PC-3 (cell line): ENCODE data around the gene EFCAB14. TPM values are rescaled to one million over a fixed set of nuclear protein-coding genes. Genes with fewer than 3 reads are reported as not detected.

Source experiments
- ATAC-seq: fragments of 200-7000 bp; cut with Tn5 transposase; 2 replicates; pipeline ENCODE4 v1.9.1; 2020; ENCODE audit warnings: mild to moderate bottlenecking, moderate library complexity
- BruUV-seq: library from RNA; stranded (reverse); fragments of 400-500 nt; replicated peaks from 2 replicates; lab custom pipeline; 2021; lab: Mats Ljungman, UMichigan
- CTCF ChIA-PET: fragments of 300-600 bp; sonication (Branson Sonifier 250); formaldehyde crosslinking; loops from one replicate; lab custom pipeline; 2022; ENCODE audit warnings: antibody characterized with exemption; lab: Charles Lee
- POLR2A ChIA-PET: fragments of 300-600 bp; sonication (Branson Sonifier 250); formaldehyde crosslinking; loops from one replicate; lab custom pipeline; 2022; ENCODE audit warnings: antibody characterized with exemption; ENCODE audit not compliant: unreplicated experiment; lab: Charles Lee
- DNase-seq: peaks from one replicate; pipeline ENCODE4 v3.0.0-alpha.2; 2015
- H2AFZ ChIP-seq: fragments of 300-600 bp; sonication (generic); 2 replicates; pipeline ENCODE4 v1.6.0; 2016; ENCODE audit warnings: antibody characterized with exemption, low read length
- H3F3A ChIP-seq: fragments of 300-600 bp; sonication (generic); one replicate; pipeline ENCODE4 v1.6.0; 2017; ENCODE audit warnings: antibody characterized with exemption, low read length, control low read depth, mild to moderate bottlenecking; ENCODE audit not compliant: unreplicated experiment
- H3K27ac ChIP-seq: fragments of 300-600 bp; sonication (generic); 2 replicates; pipeline ENCODE4 v1.5.1; 2016; ENCODE audit warnings: mild to moderate bottlenecking, low read length
- H3K27me3 ChIP-seq: fragments of 300-600 bp; sonication (generic); 2 replicates; pipeline ENCODE4 v1.6.1; 2016; ENCODE audit warnings: low read length, mixed read lengths
- H3K36me3 ChIP-seq: fragments of 300-600 bp; sonication (generic); 2 replicates; pipeline ENCODE4 v1.6.1; 2016; ENCODE audit warnings: low read depth, mixed run types, low read length, mixed read lengths
- H3K4me1 ChIP-seq: fragments of 300-600 bp; sonication (generic); 2 replicates; pipeline ENCODE4 v1.5.1; 2016; ENCODE audit warnings: low read length; ENCODE audit not compliant: insufficient read depth
- H3K4me2 ChIP-seq: fragments of 300-600 bp; sonication (generic); 2 replicates; pipeline ENCODE4 v1.6.0; 2016; ENCODE audit warnings: low read length
- H3K4me3 ChIP-seq: fragments of 300-600 bp; sonication (generic); 2 replicates; pipeline ENCODE4 v1.5.1; 2016; ENCODE audit warnings: mild to moderate bottlenecking, low read length, mixed read lengths
- H3K79me2 ChIP-seq: fragments of 300-600 bp; sonication (generic); 2 replicates; pipeline ENCODE4 v1.6.1; 2017; ENCODE audit warnings: low read length, mixed read lengths
- H3K9ac ChIP-seq: fragments of 300-600 bp; sonication (generic); 2 replicates; pipeline ENCODE4 v1.6.0; 2016; ENCODE audit warnings: mild to moderate bottlenecking, low read length
- H3K9me2 ChIP-seq: fragments of 300-600 bp; sonication (generic); replicated peaks from 2 replicates; pipeline ENCODE4 v1.6.1; 2016; ENCODE audit warnings: mixed run types, low read length, mixed read lengths
- H3K9me3 ChIP-seq: fragments of 300-600 bp; sonication (generic); 2 replicates; pipeline ENCODE4 v1.6.1; 2016; ENCODE audit warnings: low read length, mixed read lengths
- H4K20me1 ChIP-seq: fragments of 300-600 bp; sonication (generic); 2 replicates; pipeline ENCODE4 v1.6.1; 2016; ENCODE audit warnings: low read length, mixed read lengths
- CTCF ChIP-seq: fragments of 300-600 bp; sonication (generic); conservative IDR thresholded peaks from 2 replicates; pipeline ENCODE4 v1.5.1; 2017; ENCODE audit warnings: antibody characterized with exemption, low read depth, mild to moderate bottlenecking, low read length
- EZH2 ChIP-seq: fragments of 300-600 bp; sonication (generic); IDR thresholded peaks from one replicate; pipeline ENCODE4 v1.6.1; 2017; ENCODE audit warnings: antibody characterized with exemption, mild to moderate bottlenecking, low read length; ENCODE audit not compliant: unreplicated experiment
- EZH2phosphoT487 ChIP-seq: fragments of 300-600 bp; sonication (generic); IDR thresholded peaks from 2 replicates; pipeline ENCODE4 v1.6.1; 2018; ENCODE audit warnings: mild to moderate bottlenecking, antibody characterized with exemption, low read length, borderline replicate concordance
- intact Hi-C: fragments of 100-400 bp; cut with micrococcal nuclease; formaldehyde crosslinking; loops from 2 replicates; pipeline ENCODE4 v1.9.0; 2023
- total RNA-seq: library from RNA; depleted of rRNA; stranded (reverse); fragments of >200 nt; gene quantifications from 2 replicates; pipeline ENCODE4 v1.2.3, GENCODE V29; 2014

EFCAB14 gene
- total RNA-seq, 1 experiment from 2014 or later = 45.7 TPM

GRCh38 chr1:46753985-46754384, 35.1 kb upstream of the EFCAB14 start:
- Histone ChIP-seq H3K27ac (no peak overlapping the region), H3K9ac (no peak overlapping the region), H3K4me2 (no peak overlapping the region), H2AFZ (no peak overlapping the region), H3K27me3 (no peaks in the 10 kb centered on the region), H3K79me2 (no peaks in the 10 kb centered on the region), H3K36me3 (no peaks in the 10 kb centered on the region), H4K20me1 (no peaks in the 10 kb centered on the region), H3K4me3 (no peak overlapping the region), H3K9me3 (no peaks in the 10 kb centered on the region), H3K9me2 (no peaks in the 10 kb centered on the region), H3K4me1 (peaks cover 43% of the 10 kb centered on the region), H3F3A (no peaks in the 10 kb centered on the region)
- CTCF ChIA-PET = no interaction called here
- intact Hi-C loops = no loop called here
- ATAC-seq (no peak), DNase-seq (no peak)
- TF ChIP-seq EZH2phosphoT487 (no peak), EZH2 (no peak), CTCF (no peak)
- no TSS peak for BruUV-seq
- POLR2A ChIA-PET = no interaction called here

GRCh38 chr1:46749921-46750404, 31.0 kb upstream of the EFCAB14 start:
- no peak overlapping the region for H2AFZ ChIP-seq
- no peaks in the 10 kb centered on the region for H3K36me3 ChIP-seq
- BruUV-seq = no TSS peak
- ATAC-seq (no peak), DNase-seq (peak; percentile 18)
- peaks cover 19% of the 10 kb centered on the region for H3K4me1 ChIP-seq
- peak overlapping the region; percentile 32 for H3K4me2 ChIP-seq
- H3K27me3 ChIP-seq = peaks cover 9% of the 10 kb centered on the region; the same call in 1 of the 2 replicates
- CTCF ChIA-PET = no interaction called here
- no peaks in the 10 kb centered on the region for H3K9me2 ChIP-seq
- no peak for TF ChIP-seq EZH2
- TF ChIP-seq EZH2phosphoT487 = no peak
- no peak for TF ChIP-seq CTCF
- POLR2A ChIA-PET = no interaction called here
- no peak overlapping the region for H3K9ac ChIP-seq
- intact Hi-C loops = loop anchor here (10.0 kb wide), 1 partner anchor 345 kb away; no protein-coding TSS in a partner anchor
- H3F3A ChIP-seq = no peaks in the 10 kb centered on the region
- H3K4me3 ChIP-seq = no peak overlapping the region
- peak overlapping the region; percentile 30 for H3K27ac ChIP-seq
- no peaks in the 10 kb centered on the region for H3K79me2 ChIP-seq
- no peaks in the 10 kb centered on the region for H4K20me1 ChIP-seq
- H3K9me3 ChIP-seq = no peaks in the 10 kb centered on the region

- intact Hi-C loops = loop anchor here (10.0 kb wide), 1 partner anchor 345 kb away; no protein-coding TSS in a partner anchor
- Histone ChIP-seq H3K4me3 (no peak overlapping the region), H3K27me3 (peaks cover 9% of the 10 kb centered on the region; the same call in 1 of the 2 replicates), H2AFZ (no peak overlapping the region), H3K4me2 (peak overlapping the region; percentile 32), H3K4me1 (peaks cover 19% of the 10 kb centered on the region), H3F3A (no peaks in the 10 kb centered on the region), H3K27ac (peak overlapping the region; percentile 30), H3K9me3 (no peaks in the 10 kb centered on the region), H3K36me3 (no peaks in the 10 kb centered on the region), H3K9me2 (no peaks in the 10 kb centered on the region), H3K79me2 (no peaks in the 10 kb centered on the region), H4K20me1 (no peaks in the 10 kb centered on the region), H3K9ac (no peak overlapping the region)
- POLR2A ChIA-PET = no interaction called here
- ATAC-seq = peak; percentile 16; the same call in 1 of the 2 replicates
- DNase-seq = peak; percentile 69
- no peak for TF ChIP-seq EZH2
- no peak for TF ChIP-seq CTCF
- no peak for TF ChIP-seq EZH2phosphoT487
- CTCF ChIA-PET = no interaction called here
- no TSS peak for BruUV-seq
Measured at GRCh38 chr1:46749404-46749803, 30.5 kb upstream of the EFCAB14 start.
